ENCODE measurements around the gene TBC1D16. TPM values are rescaled to one million over a fixed set of nuclear protein-coding genes. Genes with fewer than 3 reads are reported as not detected.

TBC1D16 gene
- total and polyA plus RNA-seq, 2 experiments from 2014 or later = 9.2 to 22.4 TPM

DNA sequence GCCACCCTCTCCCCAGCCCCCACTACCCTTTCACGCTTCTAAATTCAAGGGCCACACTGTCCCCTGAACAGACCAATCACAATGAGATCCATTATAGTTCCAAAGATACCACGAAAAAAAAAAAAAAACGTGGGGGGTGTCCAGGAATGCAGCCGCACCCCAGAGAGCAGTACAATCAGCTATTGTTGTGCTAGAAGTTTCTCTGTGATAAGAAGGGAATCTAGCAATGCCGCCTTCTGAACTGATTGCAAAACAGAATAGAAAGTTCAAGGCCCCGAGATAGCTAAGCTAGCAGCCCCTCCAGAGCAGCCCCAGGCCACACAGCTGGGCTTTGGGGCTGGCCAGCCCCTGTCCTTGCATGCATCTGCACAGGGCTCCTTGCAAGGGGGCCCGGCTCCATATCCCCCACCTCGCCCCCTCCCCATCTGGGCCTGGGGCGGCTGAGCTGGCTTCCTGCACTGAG, 109.5 kb downstream of the TBC1D16 start:
- in situ Hi-C loops (cut with MboI) = no loop called here
- Histone ChIP-seq H3F3A (ENCODE audit: insufficient read depth) (no peaks in the 10 kb centered on the region), H4K20me1 (ENCODE audit: insufficient read depth) (no peaks in the 10 kb centered on the region), H3K4me1 (ENCODE audit: insufficient read depth) (no peaks in the 10 kb centered on the region), H3K27ac (no peak overlapping the region), H3K9me3 (ENCODE audit: low read depth) (no peaks in the 10 kb centered on the region), H3K9me2 (ENCODE audit: insufficient read depth) (no peaks in the 10 kb centered on the region), H3K36me3 (ENCODE audit: low read depth) (no peaks in the 10 kb centered on the region), H2AFZ (no peak overlapping the region), H3K79me2 (ENCODE audit: insufficient read depth) (no peaks in the 10 kb centered on the region), H3K9ac (no peak overlapping the region), H3K4me2 (ENCODE audit: unreplicated experiment) (no peak overlapping the region), H3K4me3 (no peak overlapping the region), H3K27me3 (replicated peaks; ENCODE audit: insufficient read depth) (peaks cover 29% of the 10 kb centered on the region)
- WGBS, 2 experiments (ENCODE audit: low coverage in 1 of 2, low lambda C conversion rate in 2 of 2, missing lambda C conversion rate in 2 of 2) = 37 to 49% methylated on average over 9 of the region's 9 CpGs
- TF ChIP-seq EZH2phosphoT487 (IDR thresholded peaks at IDR 0.05; ENCODE audit: insufficient read depth, low read depth) (no peak), EZH2 (IDR thresholded peaks at IDR 0.05; ENCODE audit: insufficient read depth, poor library complexity, severe bottlenecking) (no peak)
- DNase-seq = no peak

- no peak overlapping the region for H3K4me3 ChIP-seq
- H3K27me3 ChIP-seq (replicated peaks; ENCODE audit: insufficient read depth) = peaks cover 26% of the 10 kb centered on the region
- H3K4me2 ChIP-seq (ENCODE audit: unreplicated experiment) = no peak overlapping the region
- H3K79me2 ChIP-seq (ENCODE audit: insufficient read depth) = no peaks in the 10 kb centered on the region
- H3K9me2 ChIP-seq (ENCODE audit: insufficient read depth) = no peaks in the 10 kb centered on the region
- H3K27ac ChIP-seq = no peak overlapping the region
- H3F3A ChIP-seq (ENCODE audit: insufficient read depth) = no peaks in the 10 kb centered on the region
- DNase-seq = peak; percentile 49
- WGBS, 2 experiments (ENCODE audit: low coverage in 1 of 2, low lambda C conversion rate in 2 of 2, missing lambda C conversion rate in 2 of 2) = 63 to 66% methylated on average over 26 to 29 of the region's 29 CpGs
- no peak for TF ChIP-seq EZH2 (IDR thresholded peaks at IDR 0.05; ENCODE audit: insufficient read depth, poor library complexity, severe bottlenecking)
- TF ChIP-seq EZH2phosphoT487 (IDR thresholded peaks at IDR 0.05; ENCODE audit: insufficient read depth, low read depth) = no peak
- in situ Hi-C loops (cut with MboI) = no loop called here
- no peaks in the 10 kb centered on the region for H3K9me3 ChIP-seq (ENCODE audit: low read depth)
- no peaks in the 10 kb centered on the region for H4K20me1 ChIP-seq (ENCODE audit: insufficient read depth)
- H3K36me3 ChIP-seq (ENCODE audit: low read depth) = no peaks in the 10 kb centered on the region
- H3K4me1 ChIP-seq (ENCODE audit: insufficient read depth) = no peaks in the 10 kb centered on the region
- H2AFZ ChIP-seq = no peak overlapping the region
- H3K9ac ChIP-seq = no peak overlapping the region
These were observed 110.3 kb downstream of the TBC1D16 start for GRCh38 chr17:79925242-79925957.

- Histone ChIP-seq H3K9ac (no peak overlapping the region), H2AFZ (no peak overlapping the region), H3K4me3 (no peak overlapping the region), H3K4me2 (ENCODE audit: unreplicated experiment) (no peak overlapping the region), H3K36me3 (ENCODE audit: low read depth) (no peaks in the 10 kb centered on the region), H3K27ac (no peak overlapping the region), H3K79me2 (ENCODE audit: insufficient read depth) (no peaks in the 10 kb centered on the region), H3K9me3 (ENCODE audit: low read depth) (no peaks in the 10 kb centered on the region), H3F3A (ENCODE audit: insufficient read depth) (no peaks in the 10 kb centered on the region), H3K27me3 (replicated peaks; ENCODE audit: insufficient read depth) (peaks cover 22% of the 10 kb centered on the region), H3K4me1 (ENCODE audit: insufficient read depth) (no peaks in the 10 kb centered on the region), H3K9me2 (ENCODE audit: insufficient read depth) (no peaks in the 10 kb centered on the region), H4K20me1 (ENCODE audit: insufficient read depth) (no peaks in the 10 kb centered on the region)
- WGBS, 2 experiments (ENCODE audit: low coverage in 1 of 2, low lambda C conversion rate in 2 of 2, missing lambda C conversion rate in 2 of 2) = 65 to 66% methylated on average over 3 of the region's 3 CpGs
- TF ChIP-seq EZH2 (IDR thresholded peaks at IDR 0.05; ENCODE audit: insufficient read depth, poor library complexity, severe bottlenecking) (no peak), EZH2phosphoT487 (IDR thresholded peaks at IDR 0.05; ENCODE audit: insufficient read depth, low read depth) (no peak)
- in situ Hi-C loops (cut with MboI) = no loop called here
- DNase-seq = no peak
These were observed 111.1 kb downstream of the TBC1D16 start for GRCh38 chr17:79924639-79924976.

GRCh38 chr17:79923974-79924638, 111.6 kb downstream of the TBC1D16 start:
- Histone ChIP-seq H3K36me3 (ENCODE audit: low read depth) (no peaks in the 10 kb centered on the region), H3K79me2 (ENCODE audit: insufficient read depth) (no peaks in the 10 kb centered on the region), H3F3A (ENCODE audit: insufficient read depth) (no peaks in the 10 kb centered on the region), H3K27me3 (replicated peaks; ENCODE audit: insufficient read depth) (peaks cover 22% of the 10 kb centered on the region), H4K20me1 (ENCODE audit: insufficient read depth) (no peaks in the 10 kb centered on the region), H2AFZ (no peak overlapping the region), H3K4me3 (no peak overlapping the region), H3K4me1 (ENCODE audit: insufficient read depth) (no peaks in the 10 kb centered on the region), H3K27ac (no peak overlapping the region), H3K9me3 (ENCODE audit: low read depth) (no peaks in the 10 kb centered on the region), H3K9me2 (ENCODE audit: insufficient read depth) (no peaks in the 10 kb centered on the region), H3K4me2 (ENCODE audit: unreplicated experiment) (no peak overlapping the region), H3K9ac (no peak overlapping the region)
- in situ Hi-C loops (cut with MboI) = no loop called here
- 51 to 66% methylated on average over 15 to 16 of the region's 16 CpGs for WGBS, 2 experiments (ENCODE audit: low coverage in 1 of 2, low lambda C conversion rate in 2 of 2, missing lambda C conversion rate in 2 of 2)
- DNase-seq = peak; percentile 43
- TF ChIP-seq EZH2 (IDR thresholded peaks at IDR 0.05; ENCODE audit: insufficient read depth, poor library complexity, severe bottlenecking) (no peak), EZH2phosphoT487 (IDR thresholded peaks at IDR 0.05; ENCODE audit: insufficient read depth, low read depth) (no peak)

Measured in GM23248 (cell line).